GM13977 (cell line): ENCODE data around the gene NIPSNAP3A.
"Not testable (repeated sequence)": the region's sequence is repeated elsewhere in the genome, so short reads cannot be mapped to it uniquely, and the experiment has no call there.

ENCODE experiments used
- DNase-seq: peaks from one replicate; pipeline ENCODE4 v3.0.0; 2012; ENCODE audit warnings: low spot score
- CTCF ChIP-seq: IDR thresholded peaks from 2 replicates; pipeline ENCODE4 v1.5.1; 2012; ENCODE audit warnings: mild to moderate bottlenecking, control low read depth; ENCODE audit not compliant: insufficient read depth; ENCODE audit errors: extremely low read depth, missing control alignments
- in situ Hi-C: fragments of 300-500 bp; cut with MboI; formaldehyde crosslinking; loops from one replicate; pipeline ENCODE4 v1.12.0; 2022; ENCODE audit warnings: low sequenced_read_pairs, low pct_unique_long_range_greater_than_20kb, mixed read lengths, inconsistent platforms; ENCODE audit not compliant: unreplicated experiment

The NIPSNAP3A gene

GRCh38 chr9:104747565-104748358 is at the start of gene NIPSNAP3A:
TSS of gene NIPSNAP3A (plus strand) at chr9:104747683. CDS start at chr9:104747793, 110 bp downstream.
- peak; percentile 11 for TF ChIP-seq CTCF
- in situ Hi-C loops = no loop called here
- peak; percentile 86 for DNase-seq

DNA sequence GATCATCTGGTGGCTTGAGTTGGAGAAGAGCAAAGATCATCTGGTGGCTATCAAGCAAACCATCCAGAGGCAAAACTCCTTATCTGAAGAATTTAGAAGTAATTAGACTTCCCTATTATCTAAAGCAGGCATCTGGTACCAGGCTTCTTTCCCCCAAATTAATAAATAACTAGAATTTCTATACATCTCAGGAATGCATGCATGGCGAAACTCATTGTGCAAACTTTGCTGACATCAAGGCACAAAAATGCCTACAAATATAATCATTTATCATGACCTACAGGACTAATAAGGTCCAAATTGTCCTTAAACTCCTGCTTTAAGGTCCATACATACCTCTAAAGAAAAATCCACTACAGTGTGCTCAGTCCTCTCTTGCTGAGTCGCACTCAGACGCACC is 47.2 kb upstream of the NIPSNAP3A start:
- no peak for TF ChIP-seq CTCF
- in situ Hi-C loops = no loop called here
- DNase-seq = no peak

DNA sequence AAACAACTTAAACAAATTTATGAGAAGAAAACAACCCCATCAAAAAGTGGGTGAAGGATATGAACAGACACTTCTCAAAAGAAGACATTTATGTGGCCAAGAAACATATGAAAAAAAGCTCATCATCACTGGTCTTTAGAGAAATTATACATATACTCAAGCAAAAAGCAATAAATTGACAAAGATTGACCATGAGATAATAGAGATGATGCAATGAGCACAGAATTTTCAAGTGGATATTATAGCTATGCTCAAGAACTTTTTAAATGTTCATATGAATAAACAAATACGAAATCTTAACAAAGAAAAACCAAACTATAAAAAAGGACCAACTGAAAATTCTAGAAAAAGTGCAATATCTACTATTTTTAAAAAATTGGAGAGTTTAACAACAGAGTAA is 38.7 kb upstream of the NIPSNAP3A start:
- DNase-seq, in situ Hi-C loops: not testable (repeated sequence)

GRCh38 chr9:104711604-104712003 is 35.9 kb upstream of the NIPSNAP3A start:
- DNase-seq = no peak
- TF ChIP-seq CTCF = no peak
- in situ Hi-C loops = no loop called here

- TF ChIP-seq CTCF = no peak
- in situ Hi-C loops = no loop called here
- no peak for DNase-seq
These were observed 22.5 kb upstream of the NIPSNAP3A start for GRCh38 chr9:104725014-104725413.

DNA sequence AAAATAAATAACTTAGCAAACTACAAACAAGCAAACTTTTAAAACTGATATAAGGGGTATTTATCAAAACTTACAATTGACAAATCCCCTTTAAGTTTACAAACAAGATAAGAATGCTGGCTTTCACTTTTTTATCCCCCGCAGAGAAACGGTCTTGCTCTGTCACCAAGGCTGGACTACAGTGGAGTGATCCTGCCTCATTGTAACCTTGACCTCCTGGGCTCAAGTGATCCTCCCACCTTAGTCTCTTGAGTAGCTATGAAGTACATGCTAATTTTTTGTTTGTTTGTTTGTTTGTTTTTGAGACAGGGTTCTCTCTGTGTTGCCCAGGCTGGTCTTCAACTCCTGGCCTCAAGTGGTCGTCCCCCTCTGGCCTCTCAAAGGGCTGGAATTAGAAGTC is 9.0 kb upstream of the NIPSNAP3A start:
- in situ Hi-C loops = no loop called here
- TF ChIP-seq CTCF = no peak
- no peak for DNase-seq

DNA sequence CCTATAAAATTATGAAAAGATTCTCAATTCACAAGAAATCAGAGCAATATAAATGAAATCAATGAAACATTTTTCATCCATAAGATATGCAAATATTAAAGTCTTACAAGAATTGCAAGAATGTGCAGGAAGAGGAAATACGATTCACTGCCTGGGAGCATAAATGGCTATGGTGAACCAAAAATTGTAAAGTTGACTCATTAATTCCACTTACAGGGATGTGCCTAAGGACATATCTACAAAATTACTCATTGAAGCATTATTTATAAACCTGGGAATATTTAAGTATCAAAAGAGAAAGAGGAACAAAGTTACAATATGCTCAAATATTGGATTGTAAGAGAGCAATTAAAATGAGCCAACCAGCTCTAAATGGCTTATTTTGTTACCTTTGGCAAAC is 6.9 kb upstream of the NIPSNAP3A start:
- DNase-seq = no peak
- no peak for TF ChIP-seq CTCF
- in situ Hi-C loops = no loop called here
